ENCODE data around the gene SYT17.

The SYT17 gene

GRCh38 chr16:19132898-19133297, 35.1 kb upstream of the SYT17 start:
- Histone ChIP-seq H3K27me3 (ENCODE audit: insufficient read depth, low read length, poor library complexity) (no peaks in the 10 kb centered on the region), H3K9me3 (ENCODE audit: insufficient read depth, low read length, severe bottlenecking) (no peaks in the 10 kb centered on the region), H3K4me1 (ENCODE audit: insufficient read depth, low read length) (peaks cover 9% of the 10 kb centered on the region; the same call in 1 of the 2 replicates), H3K36me3 (ENCODE audit: insufficient read depth, low read length) (no peaks in the 10 kb centered on the region), H3K9ac (ENCODE audit: low read depth, low read length) (no peak overlapping the region), H3K79me2 (ENCODE audit: insufficient read depth, low read length) (no peaks in the 10 kb centered on the region), H3K4me3 (ENCODE audit: low read depth in 1 of 2, low read length in 2 of 2) (no peak overlapping the region), H3K27ac (ENCODE audit: low read length) (no peak overlapping the region), H3K4me2 (ENCODE audit: insufficient read depth, low read length) (no peak overlapping the region), H4K20me1 (ENCODE audit: insufficient read depth, low read length) (no peaks in the 10 kb centered on the region), H2AFZ (ENCODE audit: low read depth, low read length) (no peak overlapping the region)
- no peak for DNase-seq
- TF ChIP-seq EZH2 (IDR thresholded peaks at IDR 0.05; ENCODE audit: borderline replicate concordance, low read depth, low read length, severe bottlenecking) = no peak
- TF ChIP-seq, protein P1, sequence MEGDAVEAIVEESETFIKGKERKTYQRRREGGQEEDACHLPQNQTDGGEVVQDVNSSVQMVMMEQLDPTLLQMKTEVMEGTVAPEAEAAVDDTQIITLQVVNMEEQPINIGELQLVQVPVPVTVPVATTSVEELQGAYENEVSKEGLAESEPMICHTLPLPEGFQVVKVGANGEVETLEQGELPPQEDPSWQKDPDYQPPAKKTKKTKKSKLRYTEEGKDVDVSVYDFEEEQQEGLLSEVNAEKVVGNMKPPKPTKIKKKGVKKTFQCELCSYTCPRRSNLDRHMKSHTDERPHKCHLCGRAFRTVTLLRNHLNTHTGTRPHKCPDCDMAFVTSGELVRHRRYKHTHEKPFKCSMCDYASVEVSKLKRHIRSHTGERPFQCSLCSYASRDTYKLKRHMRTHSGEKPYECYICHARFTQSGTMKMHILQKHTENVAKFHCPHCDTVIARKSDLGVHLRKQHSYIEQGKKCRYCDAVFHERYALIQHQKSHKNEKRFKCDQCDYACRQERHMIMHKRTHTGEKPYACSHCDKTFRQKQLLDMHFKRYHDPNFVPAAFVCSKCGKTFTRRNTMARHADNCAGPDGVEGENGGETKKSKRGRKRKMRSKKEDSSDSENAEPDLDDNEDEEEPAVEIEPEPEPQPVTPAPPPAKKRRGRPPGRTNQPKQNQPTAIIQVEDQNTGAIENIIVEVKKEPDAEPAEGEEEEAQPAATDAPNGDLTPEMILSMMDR (IDR thresholded peaks at IDR 0.05; ENCODE audit: borderline replicate concordance, extremely low read depth, low read length, poor library complexity, severe bottlenecking) = no peak
- ATAC-seq (ENCODE audit: insufficient read depth, low read depth) = no peak

DNA sequence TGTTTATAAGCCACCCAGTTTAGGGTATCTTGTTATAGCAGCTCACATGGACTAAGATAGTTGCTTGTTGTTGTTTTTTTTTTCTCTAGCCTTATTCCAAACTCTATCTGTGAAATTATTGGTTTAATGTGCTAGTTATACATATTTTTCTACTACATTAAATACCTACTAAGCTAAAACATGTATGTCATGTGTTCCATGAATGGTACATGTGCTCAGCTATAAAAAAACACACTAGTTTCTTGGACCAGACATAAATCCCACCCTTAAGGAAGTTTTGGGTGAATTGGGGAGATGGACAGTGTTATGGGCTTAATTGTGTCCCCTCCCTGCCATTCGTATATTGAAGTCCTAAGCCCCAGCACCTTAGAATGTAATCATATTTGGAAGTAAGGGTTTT, 34.4 kb upstream of the SYT17 start:
- no peaks in the 10 kb centered on the region for H3K9me3 ChIP-seq (ENCODE audit: insufficient read depth, low read length, severe bottlenecking)

DNA sequence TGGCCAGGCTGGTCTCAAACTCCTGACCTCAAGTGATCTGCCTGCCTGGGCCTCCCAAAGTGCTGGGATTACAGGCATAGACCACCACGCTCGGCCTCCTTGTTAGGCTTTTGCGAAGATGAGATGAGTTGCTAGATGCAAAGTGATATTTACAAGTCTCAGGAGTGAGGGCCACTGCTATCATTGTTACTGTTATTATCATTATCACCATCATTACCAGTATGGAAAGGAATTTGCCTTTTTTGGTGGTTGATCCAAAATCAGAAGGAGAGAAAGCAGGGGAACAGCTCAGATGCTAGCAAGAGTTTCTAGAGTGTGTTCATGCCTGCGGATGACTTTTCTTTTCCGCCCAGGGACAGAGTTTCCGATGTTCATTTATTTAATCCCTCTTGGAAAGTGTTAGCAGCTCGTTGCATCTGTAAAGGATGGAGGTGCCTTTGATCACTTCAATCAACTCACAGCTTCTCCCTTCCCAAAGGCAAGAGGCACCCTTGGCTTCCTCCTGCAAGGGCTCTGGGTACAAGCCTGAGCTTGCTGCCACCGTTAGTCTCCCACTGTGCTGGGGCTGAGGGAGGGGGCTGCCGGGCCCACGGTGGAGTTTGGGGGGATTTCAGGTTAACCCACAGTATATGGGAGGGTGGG, 32.7 kb upstream of the SYT17 start:
- ATAC-seq (ENCODE audit: insufficient read depth, low read depth) (no peak), DNase-seq (no peak)
- Histone ChIP-seq H3K4me2 (ENCODE audit: insufficient read depth, low read length) (no peak overlapping the region), H3K27ac (ENCODE audit: low read length) (no peak overlapping the region), H3K9ac (ENCODE audit: low read depth, low read length) (no peak overlapping the region), H3K4me1 (ENCODE audit: insufficient read depth, low read length) (peaks cover 9% of the 10 kb centered on the region; the same call in 1 of the 2 replicates), H3K79me2 (ENCODE audit: insufficient read depth, low read length) (no peaks in the 10 kb centered on the region), H3K27me3 (ENCODE audit: insufficient read depth, low read length, poor library complexity) (peaks cover 4% of the 10 kb centered on the region), H4K20me1 (ENCODE audit: insufficient read depth, low read length) (no peaks in the 10 kb centered on the region), H3K9me3 (ENCODE audit: insufficient read depth, low read length, severe bottlenecking) (no peaks in the 10 kb centered on the region), H3K36me3 (ENCODE audit: insufficient read depth, low read length) (no peaks in the 10 kb centered on the region), H2AFZ (ENCODE audit: low read depth, low read length) (no peak overlapping the region), H3K4me3 (ENCODE audit: low read depth in 1 of 2, low read length in 2 of 2) (no peak overlapping the region)
- TF ChIP-seq EZH2 (IDR thresholded peaks at IDR 0.05; ENCODE audit: borderline replicate concordance, low read depth, low read length, severe bottlenecking) = no peak
- TF ChIP-seq, protein P1 (IDR thresholded peaks at IDR 0.05; ENCODE audit: borderline replicate concordance, extremely low read depth, low read length, poor library complexity, severe bottlenecking) = no peak

More for the DNA sequence above, 34.4 kb upstream of the SYT17 start:
- Histone ChIP-seq H3K36me3 (ENCODE audit: insufficient read depth, low read length) (no peaks in the 10 kb centered on the region), H3K27ac (ENCODE audit: low read length) (no peak overlapping the region), H3K4me1 (ENCODE audit: insufficient read depth, low read length) (peaks cover 9% of the 10 kb centered on the region; the same call in 1 of the 2 replicates), H3K79me2 (ENCODE audit: insufficient read depth, low read length) (no peaks in the 10 kb centered on the region), H2AFZ (ENCODE audit: low read depth, low read length) (no peak overlapping the region), H4K20me1 (ENCODE audit: insufficient read depth, low read length) (no peaks in the 10 kb centered on the region), H3K4me2 (ENCODE audit: insufficient read depth, low read length) (no peak overlapping the region), H3K4me3 (ENCODE audit: low read depth in 1 of 2, low read length in 2 of 2) (no peak overlapping the region), H3K9ac (ENCODE audit: low read depth, low read length) (no peak overlapping the region), H3K27me3 (ENCODE audit: insufficient read depth, low read length, poor library complexity) (no peaks in the 10 kb centered on the region)
- DNase-seq (no peak), ATAC-seq (ENCODE audit: insufficient read depth, low read depth) (no peak)
- no peak for TF ChIP-seq EZH2 (IDR thresholded peaks at IDR 0.05; ENCODE audit: borderline replicate concordance, low read depth, low read length, severe bottlenecking)
- TF ChIP-seq, protein P1 (IDR thresholded peaks at IDR 0.05; ENCODE audit: borderline replicate concordance, extremely low read depth, low read length, poor library complexity, severe bottlenecking) = no peak

All from DND-41 (cell line).